K562 (cell line): ENCODE results near the gene BNIP3. TPM values are rescaled to one million over a fixed set of nuclear protein-coding genes. Genes with fewer than 3 reads are reported as not detected.

ENCODE experiments used
- ATAC-seq: fragments of 200-7000 bp; cut with Tn5 transposase; 3 replicates; pipeline ENCODE4 v1.9.1; 2020; ENCODE audit warnings: moderate library complexity
- BruUV-seq: library from RNA; stranded (reverse); fragments of 400-500 nt; replicated peaks from 2 replicates; lab custom pipeline; 2021; lab: Mats Ljungman, UMichigan
- CTCF ChIA-PET: fragments of 300-600 bp; formaldehyde crosslinking; extraction: SDS; loops from one replicate; lab custom pipeline; 2021; ENCODE audit warnings: low intra/inter-chr PET ratio; lab: Yijun Ruan, JAX
- POLR2A ChIA-PET: fragments of 300-600, 350-650 bp; sonication (Branson Sonifier 250); formaldehyde crosslinking; extraction: SDS; loops from one replicate; lab custom pipeline; 2021; ENCODE audit warnings: antibody characterized with exemption, inconsistent platforms; lab: Yijun Ruan, JAX
- DNase-seq, 4 experiments: peaks; one replicate each; pipeline versions ENCODE4 v3.0.0 to v3.0.0-alpha.2; 2011 to 2018; ENCODE audit warnings: low spot score in 3 of 4, mixed read lengths in 3 of 4; ENCODE audit errors: extremely low read depth in 1 of 4
- FAIRE-seq: peaks from 2 replicates; lab custom pipeline; 2011; peaks lifted over from hg19 to GRCh38; lab: Jason Lieb, UNC
- H2AFZ ChIP-seq: 2 replicates; pipeline ENCODE4 v1.6.0; 2011; ENCODE audit warnings: low read depth, low read length, control low read depth, inconsistent platforms
- H3K27ac ChIP-seq: fragments of 200-600 bp; 3 replicates; pipeline ENCODE4 v1.8.0; 2011; ENCODE audit warnings: low read depth, mild to moderate bottlenecking, control low read depth, inconsistent platforms, low read length, moderate library complexity, mixed read lengths; ENCODE audit errors: extremely low read depth
- H3K27me3 ChIP-seq, 2 experiments: fragments of 300-600 bp in 1 of 2; 2 replicates in 1 of 2; 3 replicates in 1 of 2; pipeline versions ENCODE4 v1.6.0 to v1.8.0; 2011; ENCODE audit warnings: inconsistent platforms in 2 of 2, low read length in 2 of 2, mild to moderate bottlenecking in 1 of 2, mixed read lengths in 1 of 2, moderate library complexity in 1 of 2; ENCODE audit not compliant: control insufficient read depth in 2 of 2, insufficient read depth in 2 of 2
- H3K36me3 ChIP-seq: fragments of 300-600 bp; 3 replicates; pipeline ENCODE4 v1.8.0; 2011; ENCODE audit warnings: mild to moderate bottlenecking, low read length, inconsistent platforms; ENCODE audit not compliant: control insufficient read depth, insufficient read depth
- H3K4me1 ChIP-seq, 2 experiments: fragments of 200-600 bp in 1 of 2; replicated peaks in 1 of 2; 2 replicates in 1 of 2; 3 replicates in 1 of 2; pipeline versions ENCODE4 v1.5.1 to v1.8.0; 2011; ENCODE audit warnings: inconsistent platforms in 2 of 2, low read length in 2 of 2, mild to moderate bottlenecking in 1 of 2, mixed read lengths in 1 of 2, moderate library complexity in 1 of 2; ENCODE audit not compliant: control insufficient read depth in 2 of 2, insufficient read depth in 2 of 2
- H3K4me2 ChIP-seq: 2 replicates; pipeline ENCODE4 v1.6.1; 2011; ENCODE audit warnings: low read length, control low read depth, inconsistent platforms, mixed read lengths; ENCODE audit not compliant: insufficient read depth
- H3K4me3 ChIP-seq: fragments of 200-600 bp; sonication (generic), shearing (Covaris generic); 2 replicates; pipeline ENCODE4 v1.5.1; 2016; ENCODE audit warnings: control low read depth, inconsistent platforms
- H3K79me2 ChIP-seq: fragments of 200-600 bp; 3 replicates; pipeline ENCODE4 v1.8.0; 2011; ENCODE audit warnings: low read length, inconsistent platforms; ENCODE audit not compliant: control insufficient read depth, insufficient read depth
- H3K9ac ChIP-seq, 2 experiments: 2 replicates each; pipeline versions ENCODE4 v1.6.0 to v1.6.1; 2011; ENCODE audit warnings: low read depth in 2 of 2, low read length in 2 of 2, control low read depth in 1 of 2, inconsistent platforms in 1 of 2, mild to moderate bottlenecking in 1 of 2, mixed read lengths in 1 of 2; ENCODE audit not compliant: insufficient read depth in 1 of 2
- H3K9me1 ChIP-seq: one replicate; pipeline ENCODE4 v1.6.0; 2011; ENCODE audit warnings: inconsistent platforms, mild to moderate bottlenecking, low read length, moderate library complexity; ENCODE audit not compliant: control insufficient read depth, insufficient read depth
- H3K9me3 ChIP-seq: replicated peaks from 2 replicates; pipeline ENCODE4 v1.5.1; 2011; ENCODE audit warnings: low read depth, low read length, inconsistent platforms; ENCODE audit not compliant: control insufficient read depth, insufficient read depth
- H4K20me1 ChIP-seq: replicated peaks from 2 replicates; pipeline ENCODE4 v1.6.1; 2011; ENCODE audit warnings: low read length, inconsistent platforms, mixed read lengths; ENCODE audit not compliant: control insufficient read depth, insufficient read depth
- CHD1 ChIP-seq: fragments of 200-600 bp; sonication (generic); IDR thresholded peaks from one replicate; pipeline ENCODE4 v1.6.1; 2012; ENCODE audit warnings: mild to moderate bottlenecking, moderate library complexity, low read length, inconsistent platforms
- RBBP5 ChIP-seq: fragments of 200-600 bp; sonication (generic); IDR thresholded peaks from 2 replicates; pipeline ENCODE4 v1.6.1; 2012; ENCODE audit warnings: borderline replicate concordance, mild to moderate bottlenecking, low read length, control low read depth, inconsistent platforms; ENCODE audit not compliant: insufficient read depth, poor library complexity, severe bottlenecking
- SMARCA5 ChIP-seq: fragments of 450-650 bp; IDR thresholded peaks from 2 replicates; pipeline ENCODE4 v1.6.1; 2016
- WGBS: fragments of 100-300 bp; shearing (Covaris generic); methylation state at CpG from one replicate; pipeline ENCODE4 v1.1.6; 2016; ENCODE audit warnings: low coverage, mixed read lengths; ENCODE audit not compliant: insufficient coverage; ENCODE audit errors: missing lambda C conversion rate; 5-methylcytosine and 5-hydroxymethylcytosine counted together
- in situ Hi-C: fragments of 300-500 bp; cut with MboI; formaldehyde crosslinking; loops from 4 replicates; pipeline ENCODE4 v1.15.0; 2018; ENCODE audit warnings: inconsistent platforms, mixed read lengths
- intact Hi-C: fragments of 100-400 bp; cut with micrococcal nuclease; formaldehyde crosslinking; loops from 2 replicates; pipeline ENCODE4 v1.14.2; 2022
- polyA plus RNA-seq, 8 experiments: library from polyadenylated mRNA; depleted of rRNA in 4 of 8; stranded (reverse) in 5 of 8; unstranded in 3 of 8; fragments of >200 nt; fragmentation: Nextera tagmentation in 2 of 8; fragmentation: Illumina TruSeq in 1 of 8; extraction: Ambion mirVana in 2 of 8; extraction: Trizol in 1 of 8; gene quantifications; 2 replicates each; pipeline versions ENCODE4 v1.2.1 to v1.2.3, GENCODE V29; 2011 to 2014; ENCODE audit warnings: inconsistent platforms in 1 of 8, missing spikeins in 1 of 8
- total RNA-seq, 7 experiments: library from RNA; depleted of rRNA in 6 of 7; stranded (reverse); fragments of >200 nt in 6 of 7; fragmentation: Illumina TruSeq in 2 of 7; extraction: Trizol in 2 of 7; gene quantifications; 2 replicates each; pipeline versions ENCODE4 v1.2.1 to v1.2.3, GENCODE V29; 2011 to 2021; ENCODE audit warnings: low replicate concordance in 1 of 7
- TF ChIP-seq, protein P1 (sequence below), 2 experiments: IDR thresholded peaks; 2 replicates each; pipeline ENCODE4 v1.6.1; 2011; ENCODE audit warnings: borderline replicate concordance in 1 of 2, control low read depth in 1 of 2, low read depth in 1 of 2, low read length in 1 of 2, mild to moderate bottlenecking in 1 of 2, mixed read lengths in 1 of 2, moderate library complexity in 1 of 2; ENCODE audit not compliant: insufficient read depth in 1 of 2, insufficient read length in 1 of 2, poor library complexity in 1 of 2, severe bottlenecking in 1 of 2; ENCODE audit errors: extremely low read depth in 1 of 2

Gene BNIP3
- total and polyA plus RNA-seq, 9 of the 15 experiments (the other 6 are each of a cell fraction or from before 2014, with no cell fraction given) = 9.2 to 119 (median 42.2) TPM

- TF ChIP-seq, protein P1, sequence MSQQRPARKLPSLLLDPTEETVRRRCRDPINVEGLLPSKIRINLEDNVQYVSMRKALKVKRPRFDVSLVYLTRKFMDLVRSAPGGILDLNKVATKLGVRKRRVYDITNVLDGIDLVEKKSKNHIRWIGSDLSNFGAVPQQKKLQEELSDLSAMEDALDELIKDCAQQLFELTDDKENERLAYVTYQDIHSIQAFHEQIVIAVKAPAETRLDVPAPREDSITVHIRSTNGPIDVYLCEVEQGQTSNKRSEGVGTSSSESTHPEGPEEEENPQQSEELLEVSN (IDR thresholded peaks at IDR 0.05; ENCODE audit: borderline replicate concordance in 1 of 2, extremely low read depth in 1 of 2, insufficient read depth in 1 of 2, insufficient read length in 1 of 2, low read depth in 1 of 2, low read length in 1 of 2, poor library complexity in 1 of 2, severe bottlenecking in 1 of 2) = peak in 1 of 2 experiments; percentile 19
- TF ChIP-seq CHD1 (peak; percentile 73), SMARCA5 (no peak), RBBP5 (peak; percentile 34)
- peak overlapping the region; percentile 67 for H3K27ac ChIP-seq
- in situ Hi-C loops (no loop called here), intact Hi-C loops (loop anchor here (5.0 to 10.0 kb wide), 2 partner anchors 41 to 76 kb away; partner anchors contain the start of gene PPP2R2D)
- H3K27me3 ChIP-seq = no peaks in the 10 kb centered on the region
- H3K9me3 ChIP-seq = no peaks in the 10 kb centered on the region
- H3K36me3 ChIP-seq = peaks cover 29% of the 10 kb centered on the region
- H3K4me3 ChIP-seq = peak overlapping the region; percentile 68
- H3K9me1 ChIP-seq = peaks cover under 1% of the 10 kb centered on the region
- peak overlapping the region; percentile 55; the same call in 1 of the 2 replicates for H2AFZ ChIP-seq
- H3K79me2 ChIP-seq = peaks cover 68% of the 10 kb centered on the region
- peaks cover 30% of the 10 kb centered on the region for H4K20me1 ChIP-seq
- TSS peak; percentile 61 for BruUV-seq
- ChIA-PET POLR2A (interaction anchor here (1.1 kb wide), 1 partner anchor 42 kb away, joined by 3 read pairs; no protein-coding TSS in a partner anchor), CTCF (interaction anchor here (1.5 kb wide), 1 partner anchor 42 kb away, joined by 9 read pairs; no protein-coding TSS in a partner anchor)
- peak; percentile 23 for ATAC-seq
- FAIRE-seq = no peak
- WGBS = 5% methylated on average over 31 of the region's 31 CpGs
- peak in 2 of 4 experiments; percentile 21 to 24 for DNase-seq
- H3K4me2 ChIP-seq = peak overlapping the region; percentile 84
- H3K4me1 ChIP-seq = peaks cover 30 to 35% of the 10 kb centered on the region in 2 experiments; a peak in 4 of 5 replicates
- peak overlapping the region; percentile 62 to 90 for H3K9ac ChIP-seq
Observed at GRCh38 chr10:131980761-131981428, 828 bp downstream of the BNIP3 start.
